Measurements from ENCODE around the gene NTN1. TPM values are rescaled to one million over a fixed set of nuclear protein-coding genes. Genes with fewer than 3 reads are reported as not detected.
"Not testable (repeated sequence)": the region's sequence is repeated elsewhere in the genome, so short reads cannot be mapped to it uniquely, and the experiment has no call there.

The NTN1 gene
- 10.4 TPM in 2 replicates for total RNA-seq (2014; rRNA removed; shearing (Covaris generic))

- H3K9me3 ChIP-seq (replicated peaks): no peaks in the 10 kb centered on the region
- no peaks in the 10 kb centered on the region for H3K27me3 ChIP-seq
- H3K4me3 ChIP-seq: peak within 1 kb of the TSS; percentile 88
- H3K36me3 ChIP-seq: no peaks in the 10 kb centered on the region
- DNase-seq: peak; percentile 44 to 63
- no peaks in the 10 kb centered on the region for H3K4me1 ChIP-seq
- peak within 1 kb of the TSS; percentile 28; the same call in 1 of the 2 replicates for H3K27ac ChIP-seq
These were observed at the start of gene NTN1 for GRCh38 chr17:9021158-9021991. TSS of gene NTN1 (plus strand) at chr17:9021510. CDS start at chr17:9022374, 864 bp downstream.

GRCh38 chr17:8975091-8975725 lies 46.1 kb upstream of the NTN1 start:
- Histone ChIP-seq H3K36me3 (no peaks in the 10 kb centered on the region), H3K27me3 (no peaks in the 10 kb centered on the region), H3K4me3 (no peak overlapping the region), H3K9me3 (replicated peaks) (no peaks in the 10 kb centered on the region), H3K4me1 (no peaks in the 10 kb centered on the region), H3K27ac (no peak overlapping the region)
- DNase-seq: no peak

DNA sequence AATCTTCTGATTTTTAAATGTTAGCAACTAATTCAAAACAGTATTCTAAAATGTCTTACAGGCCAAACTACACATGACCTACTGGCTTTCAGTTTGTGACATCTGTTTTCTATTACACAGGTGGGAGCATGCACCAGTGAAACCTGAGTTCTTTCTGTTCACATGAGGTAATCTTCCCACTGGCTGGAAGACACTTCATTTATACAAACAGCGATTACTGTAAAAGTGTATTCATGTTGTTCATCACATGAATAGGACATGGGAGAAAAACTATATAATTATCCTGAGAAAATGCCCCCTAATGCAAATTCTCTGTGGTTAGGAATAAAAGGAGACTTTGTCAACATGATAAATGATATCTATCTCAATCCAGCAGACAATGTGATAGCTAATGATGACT lies 44.7 kb upstream of the NTN1 start:
- DNase-seq: no peak
- Histone ChIP-seq H3K27me3 (no peaks in the 10 kb centered on the region), H3K27ac (no peak overlapping the region), H3K4me1 (no peaks in the 10 kb centered on the region), H3K9me3 (replicated peaks) (no peaks in the 10 kb centered on the region), H3K4me3 (no peak overlapping the region), H3K36me3 (no peaks in the 10 kb centered on the region)

GRCh38 chr17:8979715-8980114 lies 41.6 kb upstream of the NTN1 start:
- Histone ChIP-seq H3K36me3 (no peaks in the 10 kb centered on the region), H3K9me3 (replicated peaks) (no peaks in the 10 kb centered on the region), H3K27me3 (no peaks in the 10 kb centered on the region), H3K27ac (no peak overlapping the region), H3K4me1 (no peaks in the 10 kb centered on the region), H3K4me3 (no peak overlapping the region)
- DNase-seq: no peak

- Histone ChIP-seq H3K4me1 (no peaks in the 10 kb centered on the region), H3K27me3 (no peaks in the 10 kb centered on the region), H3K27ac (no peak overlapping the region), H3K36me3 (no peaks in the 10 kb centered on the region), H3K4me3 (no peak overlapping the region), H3K9me3 (replicated peaks) (peaks cover 2% of the 10 kb centered on the region; the same call in 1 of the 2 replicates)
- DNase-seq: no peak
These were observed 39.9 kb upstream of the NTN1 start for GRCh38 chr17:8981443-8981842.

- not testable (repeated sequence) for H3K4me1 ChIP-seq; H3K27me3 ChIP-seq; H3K36me3 ChIP-seq; H3K27ac ChIP-seq; DNase-seq; H3K4me3 ChIP-seq; H3K9me3 ChIP-seq (replicated peaks)
These were observed 37.1 kb upstream of the NTN1 start for GRCh38 chr17:8984225-8984624.

GRCh38 chr17:8985054-8985701 lies 36.1 kb upstream of the NTN1 start:
- Histone ChIP-seq H3K4me3 (no peak overlapping the region), H3K9me3 (replicated peaks) (peaks cover 2% of the 10 kb centered on the region; the same call in 1 of the 2 replicates), H3K27me3 (no peaks in the 10 kb centered on the region), H3K4me1 (no peaks in the 10 kb centered on the region), H3K27ac (no peak overlapping the region), H3K36me3 (no peaks in the 10 kb centered on the region)
- DNase-seq: no peak

GRCh38 chr17:8986295-8986694 lies 35.0 kb upstream of the NTN1 start:
- DNase-seq: no peak
- peaks cover 2% of the 10 kb centered on the region; the same call in 1 of the 2 replicates for H3K9me3 ChIP-seq (replicated peaks)
- no peak overlapping the region for H3K4me3 ChIP-seq
- no peaks in the 10 kb centered on the region for H3K27me3 ChIP-seq
- H3K27ac ChIP-seq: no peak overlapping the region
- no peaks in the 10 kb centered on the region for H3K4me1 ChIP-seq
- H3K36me3 ChIP-seq: no peaks in the 10 kb centered on the region

DNA sequence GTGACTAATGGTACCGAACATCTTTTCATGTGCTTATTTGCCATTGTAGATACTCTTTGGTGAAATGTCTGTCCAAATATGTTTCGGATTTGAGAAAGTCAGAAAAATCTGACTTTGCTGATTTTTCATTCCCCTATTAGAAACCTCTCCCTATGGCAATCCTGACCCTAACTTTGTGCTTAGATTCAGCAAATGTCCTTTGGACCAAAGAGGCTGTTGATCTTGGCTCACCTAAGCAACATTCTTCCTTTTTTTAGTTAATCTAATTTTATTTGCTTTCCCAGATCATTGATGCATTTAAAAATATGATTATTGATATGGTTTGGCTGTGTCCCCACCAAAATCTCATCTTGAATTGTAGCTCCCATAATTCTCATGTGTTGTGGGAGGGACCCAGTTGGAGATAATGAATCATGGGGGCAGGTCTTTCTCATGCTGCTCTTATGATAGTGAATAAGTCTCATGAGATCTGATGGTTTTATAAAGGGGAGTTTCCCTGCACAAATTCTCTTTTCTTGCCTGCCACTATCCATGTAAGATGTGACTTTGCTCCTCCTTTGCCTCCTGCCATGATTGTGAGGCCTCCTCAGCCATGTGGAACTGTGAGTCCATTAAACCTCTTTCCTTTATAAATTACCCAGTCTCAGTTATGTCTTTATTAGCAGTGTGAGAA lies 32.9 kb upstream of the NTN1 start:
- not testable (repeated sequence) for H3K4me3 ChIP-seq; H3K9me3 ChIP-seq (replicated peaks); H3K4me1 ChIP-seq; DNase-seq; H3K27ac ChIP-seq; H3K36me3 ChIP-seq; H3K27me3 ChIP-seq

- no peaks in the 10 kb centered on the region for H3K9me3 ChIP-seq (replicated peaks)
- H3K4me3 ChIP-seq: no peak overlapping the region
- DNase-seq: peak; percentile 61 to 77
- peaks cover 24% of the 10 kb centered on the region for H3K4me1 ChIP-seq
- no peak overlapping the region for H3K27ac ChIP-seq
- no peaks in the 10 kb centered on the region for H3K36me3 ChIP-seq
- no peaks in the 10 kb centered on the region for H3K27me3 ChIP-seq
These were observed 29.6 kb upstream of the NTN1 start for GRCh38 chr17:8991514-8992285.

- H3K27me3 ChIP-seq: no peaks in the 10 kb centered on the region
- no peak overlapping the region for H3K27ac ChIP-seq
- H3K9me3 ChIP-seq (replicated peaks): no peaks in the 10 kb centered on the region
- no peaks in the 10 kb centered on the region for H3K36me3 ChIP-seq
- peaks cover 25% of the 10 kb centered on the region for H3K4me1 ChIP-seq
- peak; percentile 69 to 75 for DNase-seq
- H3K4me3 ChIP-seq: no peak overlapping the region
These were observed 27.0 kb upstream of the NTN1 start for GRCh38 chr17:8994319-8994718.

- Histone ChIP-seq H3K9me3 (replicated peaks) (no peaks in the 10 kb centered on the region), H3K27ac (peak overlapping the region; percentile 47)
- peak; percentile 70 to 77 for DNase-seq
These were observed 25.6 kb upstream of the NTN1 start for GRCh38 chr17:8995711-8996110.

DNA sequence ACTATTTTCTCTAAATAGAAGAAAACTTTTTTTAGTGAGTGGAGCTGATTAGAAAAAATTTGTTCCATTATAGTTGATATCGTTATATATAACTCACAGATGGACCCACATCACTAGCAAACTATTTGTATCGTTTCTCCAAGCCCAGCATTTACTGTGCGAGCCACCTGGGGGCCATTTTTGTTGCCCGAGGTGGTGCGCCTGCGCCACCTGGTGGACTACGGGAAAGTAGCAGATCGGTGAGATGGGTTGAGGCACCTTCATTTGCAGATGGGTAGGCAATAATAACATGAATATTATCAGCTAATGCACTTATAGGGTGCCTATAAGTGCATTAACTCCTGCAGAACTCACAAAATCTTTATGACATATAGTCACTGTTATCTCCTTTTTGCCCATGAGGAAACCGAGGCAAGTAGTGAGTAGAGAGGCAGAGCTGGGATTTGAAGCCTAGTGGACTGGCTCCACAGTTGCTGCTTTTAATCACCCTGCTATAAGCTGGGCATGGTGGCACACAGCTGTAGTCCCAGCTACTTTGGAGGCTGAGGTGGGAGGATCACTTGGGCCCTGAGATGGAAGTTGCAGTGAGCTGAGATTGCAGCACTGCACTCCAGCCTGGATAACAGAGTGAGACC lies 23.2 kb upstream of the NTN1 start:
- DNase-seq: peak; percentile 22 to 52
- H3K27ac ChIP-seq: no peak overlapping the region

More at GRCh38 chr17:8995711-8996110, 25.6 kb upstream of the NTN1 start:
- Histone ChIP-seq H3K4me3 (no peak overlapping the region), H3K4me1 (peaks cover 25% of the 10 kb centered on the region), H3K27me3 (no peaks in the 10 kb centered on the region), H3K36me3 (no peaks in the 10 kb centered on the region)

DNA sequence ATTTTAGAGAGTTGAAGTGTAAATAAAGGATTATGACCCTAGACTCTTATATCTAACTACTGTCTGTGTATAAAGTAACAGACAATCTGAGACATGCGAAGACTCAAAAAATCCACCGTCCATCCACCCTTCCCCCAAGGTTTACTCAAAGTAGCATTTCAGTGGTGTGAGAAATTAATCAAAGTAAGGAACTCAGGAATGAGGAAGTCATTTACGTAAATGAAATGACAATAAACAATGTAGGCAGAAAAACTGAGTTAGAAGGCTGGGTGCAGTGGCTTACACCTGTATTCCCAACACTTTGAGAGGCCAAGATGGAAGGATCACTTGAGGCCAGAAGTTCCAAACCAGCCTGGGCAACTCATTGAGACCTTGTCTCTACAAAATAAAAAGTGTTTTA lies 19.8 kb upstream of the NTN1 start:
- H3K4me1 ChIP-seq: peaks cover 2% of the 10 kb centered on the region; the same call in 1 of the 2 replicates
- H3K27me3 ChIP-seq: no peaks in the 10 kb centered on the region

More for the DNA sequence above, 23.2 kb upstream of the NTN1 start:
- Histone ChIP-seq H3K27me3 (no peaks in the 10 kb centered on the region), H3K9me3 (replicated peaks) (no peaks in the 10 kb centered on the region), H3K4me3 (no peak overlapping the region), H3K4me1 (peaks cover 25% of the 10 kb centered on the region), H3K36me3 (no peaks in the 10 kb centered on the region)

More for the DNA sequence above, 19.8 kb upstream of the NTN1 start:
- Histone ChIP-seq H3K36me3 (no peaks in the 10 kb centered on the region), H3K27ac (no peak overlapping the region), H3K9me3 (replicated peaks) (no peaks in the 10 kb centered on the region), H3K4me3 (no peak overlapping the region)
- no peak for DNase-seq

Measured in SJCRH30 (cell line).